ENCODE measurements around the gene KCNMA1.

The KCNMA1 gene

DNA sequence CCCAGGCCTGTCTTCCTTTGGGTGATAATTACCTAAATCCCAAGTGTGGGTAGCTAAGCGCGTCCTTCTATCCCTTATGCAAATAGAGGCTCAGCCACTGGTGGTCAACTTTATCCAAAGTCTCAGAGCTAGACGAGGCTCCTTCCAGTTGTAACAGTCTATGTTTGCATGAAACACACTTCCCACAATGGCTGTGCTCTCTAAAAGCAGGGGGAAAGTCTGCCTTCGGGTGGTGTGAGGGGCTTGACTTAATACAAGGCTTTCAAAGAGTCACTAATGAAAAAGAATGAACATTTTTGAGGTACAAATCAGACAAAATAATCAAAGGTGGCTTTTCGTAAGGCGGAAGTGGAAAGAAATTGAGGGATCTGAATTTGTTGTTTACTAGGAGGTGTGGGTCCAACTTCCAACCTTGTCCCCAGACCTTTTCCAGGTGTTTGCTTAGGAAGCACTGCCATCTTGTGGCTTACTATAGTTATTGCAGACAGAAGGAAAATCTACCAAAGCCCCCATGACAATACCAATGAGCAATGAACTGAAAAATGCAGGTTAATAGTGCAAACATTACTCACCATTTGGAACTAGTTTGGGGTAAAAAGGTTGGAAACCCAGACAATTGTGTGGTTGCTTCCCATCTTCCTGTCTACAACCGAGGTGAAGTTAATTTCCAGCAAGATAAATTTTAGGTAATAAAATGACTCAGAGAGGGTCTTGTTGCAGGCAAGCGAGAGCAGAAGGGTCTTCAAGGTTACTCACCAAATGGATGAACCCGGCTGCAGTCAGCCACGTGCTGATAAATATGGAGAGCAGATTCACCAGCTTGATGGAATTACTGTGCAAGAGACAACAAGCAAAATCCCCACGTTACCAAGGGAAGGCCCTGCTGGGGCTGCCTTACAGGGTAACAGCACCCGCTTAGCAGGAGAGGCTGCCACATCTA is 525.7 kb downstream of the KCNMA1 start:
- no peak overlapping the region for H2AFZ ChIP-seq
- H3K4me1 ChIP-seq: no peaks in the 10 kb centered on the region
- no peak overlapping the region for H3K27ac ChIP-seq
- H3K36me3 ChIP-seq (ENCODE audit: control insufficient read depth, insufficient read depth, low read length): no peaks in the 10 kb centered on the region
- H3K79me2 ChIP-seq: no peaks in the 10 kb centered on the region
- no peaks in the 10 kb centered on the region for H3K9me3 ChIP-seq (ENCODE audit: control insufficient read depth, low read length)
- no peaks in the 10 kb centered on the region for H3K27me3 ChIP-seq (ENCODE audit: control insufficient read depth, insufficient read depth, low read length)
- no peak overlapping the region for H3K9ac ChIP-seq
- TF ChIP-seq, protein P1, sequence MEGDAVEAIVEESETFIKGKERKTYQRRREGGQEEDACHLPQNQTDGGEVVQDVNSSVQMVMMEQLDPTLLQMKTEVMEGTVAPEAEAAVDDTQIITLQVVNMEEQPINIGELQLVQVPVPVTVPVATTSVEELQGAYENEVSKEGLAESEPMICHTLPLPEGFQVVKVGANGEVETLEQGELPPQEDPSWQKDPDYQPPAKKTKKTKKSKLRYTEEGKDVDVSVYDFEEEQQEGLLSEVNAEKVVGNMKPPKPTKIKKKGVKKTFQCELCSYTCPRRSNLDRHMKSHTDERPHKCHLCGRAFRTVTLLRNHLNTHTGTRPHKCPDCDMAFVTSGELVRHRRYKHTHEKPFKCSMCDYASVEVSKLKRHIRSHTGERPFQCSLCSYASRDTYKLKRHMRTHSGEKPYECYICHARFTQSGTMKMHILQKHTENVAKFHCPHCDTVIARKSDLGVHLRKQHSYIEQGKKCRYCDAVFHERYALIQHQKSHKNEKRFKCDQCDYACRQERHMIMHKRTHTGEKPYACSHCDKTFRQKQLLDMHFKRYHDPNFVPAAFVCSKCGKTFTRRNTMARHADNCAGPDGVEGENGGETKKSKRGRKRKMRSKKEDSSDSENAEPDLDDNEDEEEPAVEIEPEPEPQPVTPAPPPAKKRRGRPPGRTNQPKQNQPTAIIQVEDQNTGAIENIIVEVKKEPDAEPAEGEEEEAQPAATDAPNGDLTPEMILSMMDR (IDR thresholded peaks at IDR 0.05): peak; percentile 73
- no peak overlapping the region for H3K4me2 ChIP-seq (ENCODE audit: low read length)
- no peak overlapping the region for H3K4me3 ChIP-seq (ENCODE audit: low read depth, low read length)

- no peak overlapping the region for H3K4me2 ChIP-seq (ENCODE audit: low read length)
Observed at GRCh38 chr10:77110757-77111156, 526.9 kb downstream of the KCNMA1 start.

DNA sequence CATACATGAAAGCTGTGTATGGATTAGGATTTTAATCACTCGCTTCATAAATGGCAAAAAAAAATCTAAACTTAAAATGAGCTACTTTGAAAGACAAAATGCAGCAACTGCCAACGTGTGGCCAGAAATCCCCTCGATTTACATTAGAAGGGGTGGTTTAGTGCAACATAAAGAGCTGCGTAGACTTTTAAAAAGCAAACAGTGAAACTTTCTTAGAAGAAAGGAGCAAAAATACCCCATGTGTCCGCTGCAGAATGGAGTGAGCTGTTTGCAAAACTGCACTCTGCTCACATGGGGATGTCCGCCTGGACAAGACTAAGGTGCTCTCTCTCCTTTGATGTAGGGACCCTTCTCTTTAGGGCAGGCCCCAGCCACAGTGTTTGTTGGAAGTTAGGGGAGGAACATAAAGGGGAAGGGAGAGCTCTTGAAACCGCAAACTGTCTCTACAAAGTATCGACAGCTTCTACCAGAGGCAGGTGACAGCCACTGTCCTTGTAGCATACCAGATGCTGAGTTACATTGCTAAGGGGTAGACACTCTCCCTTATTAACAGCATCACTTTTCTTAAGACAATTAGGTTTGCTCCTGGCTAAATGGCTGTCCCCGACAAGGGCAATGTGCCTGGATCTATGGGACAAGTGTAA is 528.1 kb downstream of the KCNMA1 start:
- no peak overlapping the region for H3K27ac ChIP-seq
- no peak overlapping the region for H3K4me3 ChIP-seq (ENCODE audit: low read depth, low read length)
- TF ChIP-seq, protein P1 (IDR thresholded peaks at IDR 0.05): no peak
- no peak overlapping the region for H2AFZ ChIP-seq
- no peaks in the 10 kb centered on the region for H3K79me2 ChIP-seq
- H3K36me3 ChIP-seq (ENCODE audit: control insufficient read depth, insufficient read depth, low read length): no peaks in the 10 kb centered on the region
- H3K4me2 ChIP-seq (ENCODE audit: low read length): no peak overlapping the region
- H3K9ac ChIP-seq: no peak overlapping the region
- no peaks in the 10 kb centered on the region for H3K4me1 ChIP-seq
- no peaks in the 10 kb centered on the region for H3K27me3 ChIP-seq (ENCODE audit: control insufficient read depth, insufficient read depth, low read length)
- H3K9me3 ChIP-seq (ENCODE audit: control insufficient read depth, low read length): no peaks in the 10 kb centered on the region

More at GRCh38 chr10:77110757-77111156, 526.9 kb downstream of the KCNMA1 start:
- no peaks in the 10 kb centered on the region for H3K4me1 ChIP-seq
- H3K9ac ChIP-seq: no peak overlapping the region
- no peaks in the 10 kb centered on the region for H3K36me3 ChIP-seq (ENCODE audit: control insufficient read depth, insufficient read depth, low read length)
- H3K4me3 ChIP-seq (ENCODE audit: low read depth, low read length): no peak overlapping the region
- no peaks in the 10 kb centered on the region for H3K9me3 ChIP-seq (ENCODE audit: control insufficient read depth, low read length)
- no peaks in the 10 kb centered on the region for H3K27me3 ChIP-seq (ENCODE audit: control insufficient read depth, insufficient read depth, low read length)
- no peaks in the 10 kb centered on the region for H3K79me2 ChIP-seq
- TF ChIP-seq, protein P1 (IDR thresholded peaks at IDR 0.05): no peak
- no peak overlapping the region for H2AFZ ChIP-seq
- H3K27ac ChIP-seq: no peak overlapping the region

DNA sequence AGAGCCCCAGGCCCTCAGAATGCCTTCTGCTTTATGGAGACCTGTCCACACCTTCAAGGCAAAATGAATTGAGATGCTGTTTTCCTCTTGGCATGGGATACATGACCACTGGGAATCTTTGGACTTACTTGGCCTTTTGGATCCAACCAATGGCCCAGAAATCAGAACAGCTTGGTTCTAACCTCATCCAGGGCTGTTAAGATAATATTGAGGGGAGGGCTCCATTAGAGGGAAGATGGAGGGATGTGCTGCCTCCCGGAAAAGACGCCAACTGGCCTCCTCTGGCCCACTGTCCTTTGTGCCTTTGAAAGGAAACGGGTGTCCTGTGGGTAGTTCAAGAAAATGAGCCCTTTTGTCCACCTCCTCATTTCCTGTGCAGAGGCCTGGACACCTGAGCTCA is 530.9 kb downstream of the KCNMA1 start:
- TF ChIP-seq, protein P1 (IDR thresholded peaks at IDR 0.05): no peak
- Histone ChIP-seq H3K9ac (no peak overlapping the region), H3K4me2 (ENCODE audit: low read length) (no peak overlapping the region), H3K4me3 (ENCODE audit: low read depth, low read length) (no peak overlapping the region), H3K36me3 (ENCODE audit: control insufficient read depth, insufficient read depth, low read length) (no peaks in the 10 kb centered on the region), H3K9me3 (ENCODE audit: control insufficient read depth, low read length) (no peaks in the 10 kb centered on the region), H3K27ac (no peak overlapping the region), H2AFZ (no peak overlapping the region), H3K4me1 (no peaks in the 10 kb centered on the region), H3K79me2 (no peaks in the 10 kb centered on the region), H3K27me3 (ENCODE audit: control insufficient read depth, insufficient read depth, low read length) (no peaks in the 10 kb centered on the region)

All from parathyroid adenoma (tissue), 2 donors.